Suprapubic skin (tissue), 4 donors: ENCODE data around the gene DNASE1L3.

Experiments used
- POLR2A ChIP-seq, 2 donors: fragments of 450-650 bp; IDR thresholded peaks; one replicate each; pipeline ENCODE4 v1.6.1; 2017; ENCODE audit warnings: antibody characterized with exemption in 2 of 2, mild to moderate bottlenecking in 2 of 2, moderate library complexity in 2 of 2
- POLR2AphosphoS5 ChIP-seq, 3 donors: sonication (generic); formaldehyde crosslinking; IDR thresholded peaks; one replicate each; pipeline ENCODE4 v1.6.1; 2017; ENCODE audit warnings: antibody characterized with exemption in 3 of 3
- TF ChIP-seq, protein P1 (sequence below), 2 donors: fragments of 200-600 bp in 1 of 2; fragments of 450-650 bp in 1 of 2; sonication (generic) in 1 of 2; IDR thresholded peaks; one replicate each; pipeline ENCODE4 v1.5.1; 2016 to 2019; ENCODE audit warnings: antibody characterized with exemption in 2 of 2, mild to moderate bottlenecking in 1 of 2, moderate library complexity in 1 of 2

DNA sequence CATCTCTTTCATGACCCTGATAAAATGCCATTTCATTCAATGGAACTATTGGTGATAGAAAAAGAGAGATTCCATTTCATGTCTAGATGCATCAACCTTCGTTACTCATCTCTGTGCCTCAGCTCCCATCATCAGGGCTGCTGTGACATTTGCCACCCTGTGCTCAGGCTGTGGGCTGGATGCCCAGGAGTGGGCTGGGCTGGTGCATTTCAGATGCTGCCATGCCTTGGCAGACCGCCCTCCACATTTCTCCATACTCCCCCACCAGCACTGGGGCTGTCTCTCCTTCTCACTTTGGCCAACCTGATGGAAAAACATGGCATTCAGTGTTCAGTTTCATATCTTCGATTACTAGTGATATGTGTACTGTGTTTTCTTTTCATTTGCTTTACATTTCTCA, 59.1 kb downstream of the DNASE1L3 start:
- TF ChIP-seq, protein P1, sequence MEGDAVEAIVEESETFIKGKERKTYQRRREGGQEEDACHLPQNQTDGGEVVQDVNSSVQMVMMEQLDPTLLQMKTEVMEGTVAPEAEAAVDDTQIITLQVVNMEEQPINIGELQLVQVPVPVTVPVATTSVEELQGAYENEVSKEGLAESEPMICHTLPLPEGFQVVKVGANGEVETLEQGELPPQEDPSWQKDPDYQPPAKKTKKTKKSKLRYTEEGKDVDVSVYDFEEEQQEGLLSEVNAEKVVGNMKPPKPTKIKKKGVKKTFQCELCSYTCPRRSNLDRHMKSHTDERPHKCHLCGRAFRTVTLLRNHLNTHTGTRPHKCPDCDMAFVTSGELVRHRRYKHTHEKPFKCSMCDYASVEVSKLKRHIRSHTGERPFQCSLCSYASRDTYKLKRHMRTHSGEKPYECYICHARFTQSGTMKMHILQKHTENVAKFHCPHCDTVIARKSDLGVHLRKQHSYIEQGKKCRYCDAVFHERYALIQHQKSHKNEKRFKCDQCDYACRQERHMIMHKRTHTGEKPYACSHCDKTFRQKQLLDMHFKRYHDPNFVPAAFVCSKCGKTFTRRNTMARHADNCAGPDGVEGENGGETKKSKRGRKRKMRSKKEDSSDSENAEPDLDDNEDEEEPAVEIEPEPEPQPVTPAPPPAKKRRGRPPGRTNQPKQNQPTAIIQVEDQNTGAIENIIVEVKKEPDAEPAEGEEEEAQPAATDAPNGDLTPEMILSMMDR (IDR thresholded peaks at IDR 0.05) = no peak
- TF ChIP-seq POLR2A (IDR thresholded peaks at IDR 0.05) (no peak), POLR2AphosphoS5 (IDR thresholded peaks at IDR 0.05) (no peak)
